Mesothelial cell of epicardium (in vitro differentiated cells): ENCODE measurements around the gene TMEM72. TPM values are rescaled to one million over a fixed set of nuclear protein-coding genes. Genes with fewer than 3 reads are reported as not detected.
"Not testable (repeated sequence)": the region's sequence is repeated elsewhere in the genome, so short reads cannot be mapped to it uniquely, and the experiment has no call there.

Experiments
- DNase-seq, 2 experiments: peaks; one replicate each; pipeline ENCODE4 v3.0.0; 2021; ENCODE audit warnings: low spot score in 2 of 2; ENCODE audit not compliant: unreplicated experiment in 2 of 2
- H3K27ac Mint-ChIP-seq: 2 replicates; pipeline ENCODE4 v1.8.0; 2021; ENCODE audit warnings: mixed read lengths
- H3K27me3 Mint-ChIP-seq: 2 replicates; pipeline ENCODE4 v1.8.0; 2021; ENCODE audit warnings: low read depth, mixed read lengths
- H3K36me3 Mint-ChIP-seq: 2 replicates; pipeline ENCODE4 v1.8.0; 2021; ENCODE audit warnings: mixed read lengths
- H3K4me1 Mint-ChIP-seq: 2 replicates; pipeline ENCODE4 v1.8.0; 2021; ENCODE audit warnings: mixed read lengths
- H3K4me3 Mint-ChIP-seq: 2 replicates; pipeline ENCODE4 v1.8.0; 2021; ENCODE audit warnings: mild to moderate bottlenecking, moderate library complexity, mixed read lengths
- H3K9me3 Mint-ChIP-seq: 2 replicates; pipeline ENCODE4 v1.8.0; 2021; ENCODE audit warnings: mixed read lengths
- total RNA-seq: library from RNA; stranded (reverse); gene quantifications from 3 replicates; pipeline ENCODE4 v1.2.1, GENCODE V29; 2021
- TF ChIP-seq, protein P1 (sequence below): fragments of 200-600 bp; sonication (generic); IDR thresholded peaks from one replicate; pipeline ENCODE4 v1.5.0; 2021; ENCODE audit warnings: antibody characterized with exemption; ENCODE audit not compliant: unreplicated experiment

TMEM72 gene
- total RNA-seq, 1 donor from 2014 or later, result 0.67 TPM

DNA sequence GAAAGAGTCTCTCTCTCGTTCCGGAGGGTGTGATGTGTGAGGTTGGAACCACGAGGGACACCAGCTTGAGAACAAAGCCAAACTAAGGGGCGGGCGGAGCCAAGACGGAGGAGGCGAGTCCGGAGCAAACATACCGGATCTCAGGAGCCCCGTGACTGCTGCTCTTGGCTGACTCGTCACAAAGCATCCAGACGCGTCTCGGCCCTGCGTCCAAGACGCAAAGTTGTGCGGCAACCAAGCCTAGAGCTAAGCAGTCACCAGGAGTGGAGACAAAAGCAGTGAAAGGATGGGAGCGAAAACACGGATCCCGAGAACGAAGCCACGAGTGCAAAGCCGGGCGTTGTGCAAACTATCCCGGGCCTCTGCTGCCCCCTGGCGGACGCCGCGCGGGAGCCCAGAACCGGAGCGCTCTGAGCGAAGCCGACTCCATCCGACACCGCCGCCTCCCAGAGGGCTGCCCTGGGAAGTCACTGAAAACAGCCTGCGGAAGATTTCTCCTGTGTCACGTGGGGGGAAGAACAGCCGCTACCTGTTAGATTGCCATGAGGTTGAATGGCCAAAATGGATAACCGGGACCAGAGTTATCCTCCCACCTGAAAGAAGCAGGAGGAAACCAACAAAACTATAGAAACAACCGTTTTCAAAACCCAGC is 46.4 kb upstream of the TMEM72 start:
- no peaks in the 10 kb centered on the region for H3K9me3 Mint-ChIP-seq
- peak overlapping the region; percentile 84 for H3K27ac Mint-ChIP-seq
- peaks cover 22% of the 10 kb centered on the region for H3K27me3 Mint-ChIP-seq
- H3K4me3 Mint-ChIP-seq, result peak overlapping the region; percentile 77
- H3K4me1 Mint-ChIP-seq, result peaks cover 26% of the 10 kb centered on the region
- no peaks in the 10 kb centered on the region for H3K36me3 Mint-ChIP-seq
- DNase-seq, result peak; percentile 88 to 98
- TF ChIP-seq, protein P1, sequence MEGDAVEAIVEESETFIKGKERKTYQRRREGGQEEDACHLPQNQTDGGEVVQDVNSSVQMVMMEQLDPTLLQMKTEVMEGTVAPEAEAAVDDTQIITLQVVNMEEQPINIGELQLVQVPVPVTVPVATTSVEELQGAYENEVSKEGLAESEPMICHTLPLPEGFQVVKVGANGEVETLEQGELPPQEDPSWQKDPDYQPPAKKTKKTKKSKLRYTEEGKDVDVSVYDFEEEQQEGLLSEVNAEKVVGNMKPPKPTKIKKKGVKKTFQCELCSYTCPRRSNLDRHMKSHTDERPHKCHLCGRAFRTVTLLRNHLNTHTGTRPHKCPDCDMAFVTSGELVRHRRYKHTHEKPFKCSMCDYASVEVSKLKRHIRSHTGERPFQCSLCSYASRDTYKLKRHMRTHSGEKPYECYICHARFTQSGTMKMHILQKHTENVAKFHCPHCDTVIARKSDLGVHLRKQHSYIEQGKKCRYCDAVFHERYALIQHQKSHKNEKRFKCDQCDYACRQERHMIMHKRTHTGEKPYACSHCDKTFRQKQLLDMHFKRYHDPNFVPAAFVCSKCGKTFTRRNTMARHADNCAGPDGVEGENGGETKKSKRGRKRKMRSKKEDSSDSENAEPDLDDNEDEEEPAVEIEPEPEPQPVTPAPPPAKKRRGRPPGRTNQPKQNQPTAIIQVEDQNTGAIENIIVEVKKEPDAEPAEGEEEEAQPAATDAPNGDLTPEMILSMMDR, result peak; percentile 99

DNA sequence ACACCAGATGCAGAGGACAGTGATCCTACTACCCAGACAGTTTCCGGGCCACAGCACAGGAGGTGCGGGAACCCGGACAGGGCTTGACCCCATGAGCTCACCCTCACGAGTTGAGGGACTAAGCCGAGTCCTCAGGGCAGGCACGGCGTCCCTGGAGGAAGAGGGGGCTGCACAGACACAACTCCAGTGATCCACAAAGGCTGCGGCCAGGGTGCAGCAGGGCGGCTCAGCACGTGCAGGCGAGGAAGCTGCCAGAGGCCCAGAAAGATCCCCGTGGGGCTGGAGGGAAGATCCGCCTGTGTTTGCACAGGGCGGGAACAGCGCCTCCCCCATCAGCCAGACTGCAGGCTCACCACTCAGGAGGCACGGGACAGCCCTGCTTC is 45.9 kb upstream of the TMEM72 start:
- H3K4me1 Mint-ChIP-seq, result peaks cover 26% of the 10 kb centered on the region
- TF ChIP-seq, protein P1, result no peak
- H3K4me3 Mint-ChIP-seq, result peak overlapping the region; percentile 77
- H3K9me3 Mint-ChIP-seq, result no peaks in the 10 kb centered on the region
- H3K27me3 Mint-ChIP-seq, result peaks cover 26% of the 10 kb centered on the region
- H3K36me3 Mint-ChIP-seq, result no peaks in the 10 kb centered on the region
- no peak for DNase-seq
- no peak overlapping the region for H3K27ac Mint-ChIP-seq

DNA sequence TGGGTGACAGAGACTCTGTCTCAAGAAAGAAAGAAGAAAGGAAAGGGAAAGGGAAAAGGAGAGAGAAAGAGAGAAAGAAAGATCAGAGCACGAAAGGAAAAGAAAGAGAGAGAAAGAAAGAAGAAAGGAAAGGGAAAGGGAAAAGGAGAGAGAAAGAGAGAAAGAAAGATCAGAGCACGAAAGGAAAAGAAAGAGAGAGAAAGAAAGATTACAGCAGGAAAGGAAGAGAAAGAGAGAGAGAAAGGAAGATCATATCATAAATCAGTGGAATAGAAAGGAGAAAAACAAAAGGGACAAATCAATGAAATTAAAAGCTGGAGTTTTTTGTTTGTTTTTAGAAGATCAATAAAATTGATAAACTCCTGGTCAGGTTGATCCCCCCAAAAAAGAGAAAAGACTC is 44.8 kb upstream of the TMEM72 start:
- not testable (repeated sequence) for H3K27ac Mint-ChIP-seq, H3K36me3 Mint-ChIP-seq, DNase-seq, H3K9me3 Mint-ChIP-seq, H3K4me3 Mint-ChIP-seq
- Mint-ChIP-seq H3K27me3 (peaks cover 24% of the 10 kb centered on the region), H3K4me1 (peaks cover 23% of the 10 kb centered on the region)

DNA sequence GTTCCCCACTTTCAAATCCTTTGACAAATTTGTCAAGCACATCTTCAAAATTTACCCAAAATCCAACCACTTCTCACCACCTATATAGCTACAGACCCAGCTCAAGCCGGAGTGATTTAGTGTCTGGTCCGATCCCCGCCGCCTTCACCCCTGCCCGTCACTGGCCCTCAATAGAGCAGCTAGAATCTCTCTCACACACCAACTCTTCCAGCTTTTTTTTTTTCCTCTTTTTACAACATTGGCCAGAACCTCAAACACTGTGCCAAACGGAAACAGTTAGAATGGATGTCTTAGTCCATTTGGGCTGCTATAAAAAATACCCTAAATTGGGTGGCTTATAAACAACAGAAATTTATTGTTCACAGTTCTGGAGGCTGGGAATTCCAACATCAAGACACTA is 41.1 kb upstream of the TMEM72 start:
- peaks cover 3% of the 10 kb centered on the region for H3K4me1 Mint-ChIP-seq
- peaks cover 20% of the 10 kb centered on the region for H3K27me3 Mint-ChIP-seq
- no peak overlapping the region for H3K4me3 Mint-ChIP-seq
- no peak overlapping the region for H3K27ac Mint-ChIP-seq
- H3K9me3 Mint-ChIP-seq, result no peaks in the 10 kb centered on the region
- no peak for DNase-seq
- TF ChIP-seq, protein P1, result no peak
- H3K36me3 Mint-ChIP-seq, result no peaks in the 10 kb centered on the region

DNA sequence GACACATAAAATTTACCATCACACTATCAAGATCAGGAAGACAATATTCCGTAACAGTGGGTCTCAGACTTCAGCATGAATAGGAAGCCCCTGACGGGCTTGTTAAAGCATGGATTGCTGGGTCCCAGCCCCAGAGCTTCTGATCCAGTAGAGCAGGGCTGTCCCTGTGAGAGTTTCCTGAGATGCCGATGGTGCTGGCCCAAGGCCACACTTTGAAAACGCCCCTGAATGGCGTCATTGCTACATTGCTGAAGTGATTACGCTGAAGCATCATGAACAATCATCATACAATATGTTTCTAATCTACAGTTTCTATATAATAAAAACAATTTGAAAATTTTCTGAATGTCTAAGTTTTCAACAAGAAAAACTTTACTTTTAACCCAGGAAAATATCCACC is 38.0 kb upstream of the TMEM72 start:
- DNase-seq, result no peak
- Mint-ChIP-seq H3K4me3 (no peak overlapping the region), H3K4me1 (peaks cover 17% of the 10 kb centered on the region), H3K27me3 (peaks cover 15% of the 10 kb centered on the region), H3K27ac (no peak overlapping the region), H3K36me3 (no peaks in the 10 kb centered on the region), H3K9me3 (no peaks in the 10 kb centered on the region)
- TF ChIP-seq, protein P1, result no peak

DNA sequence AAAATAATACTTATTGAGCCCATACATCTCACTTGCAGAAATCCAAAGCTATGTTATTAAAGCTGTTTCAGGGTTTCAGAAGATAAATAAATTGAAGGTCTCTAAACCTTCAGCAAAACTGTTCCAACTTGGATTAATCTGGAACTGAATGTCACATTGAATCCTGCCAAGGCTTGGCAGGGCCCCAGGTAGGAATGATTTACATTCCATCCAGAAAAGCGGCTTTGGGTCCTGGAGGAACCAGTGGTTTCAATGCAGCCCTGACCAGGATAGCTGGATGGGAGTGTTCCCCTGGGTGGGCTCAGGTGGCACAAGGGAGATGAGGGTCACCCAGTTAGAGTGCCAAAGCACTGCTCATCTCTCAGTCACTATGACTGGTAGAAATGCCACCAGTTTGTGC is 37.0 kb upstream of the TMEM72 start:
- Mint-ChIP-seq H3K27ac (no peak overlapping the region), H3K36me3 (no peaks in the 10 kb centered on the region), H3K9me3 (no peaks in the 10 kb centered on the region), H3K4me1 (peaks cover 25% of the 10 kb centered on the region), H3K27me3 (peaks cover 8% of the 10 kb centered on the region), H3K4me3 (no peak overlapping the region)
- TF ChIP-seq, protein P1, result no peak
- DNase-seq, result no peak
